GM19324 (cell line): ENCODE measurements around the gene OR13C3.
"Not testable (repeated sequence)": the region's sequence is repeated elsewhere in the genome, so short reads cannot be mapped to it uniquely, and the experiment has no call there.

ENCODE experiments used
- ATAC-seq: cut with Tn5 transposase; IDR thresholded peaks from one replicate; pipeline ENCODE4 v1.9.1; 2021; ENCODE audit warnings: mild to moderate bottlenecking, moderate library complexity; ENCODE audit not compliant: unreplicated experiment, low FRiP score

Gene OR13C3

GRCh38 chr9:104536756-104537155 is at the start of gene OR13C3:
OR13C3 (minus strand) TSS chr9:104536856; CDS start chr9:104536723, 133 bp downstream.
- ATAC-seq: no peak

DNA sequence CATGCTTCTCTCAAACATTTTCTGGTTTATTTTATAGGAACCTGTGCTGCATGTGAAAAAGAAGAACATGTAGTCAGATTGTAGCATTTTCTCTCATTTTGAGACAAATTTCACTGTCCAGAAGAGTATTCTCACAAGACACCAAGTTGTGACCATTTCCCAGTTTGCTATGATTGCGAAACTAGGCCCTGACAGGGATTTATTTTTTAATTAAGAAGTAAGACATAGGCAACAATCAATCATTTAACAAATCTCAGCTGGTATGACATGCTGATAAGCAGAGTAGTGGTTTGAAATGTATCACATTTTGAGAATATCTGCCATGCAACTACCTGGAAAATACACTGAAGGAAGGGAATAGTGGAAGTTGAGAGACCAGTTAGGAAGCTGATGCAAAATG is 43.9 kb upstream of the OR13C3 start:
- ATAC-seq: no peak

DNA sequence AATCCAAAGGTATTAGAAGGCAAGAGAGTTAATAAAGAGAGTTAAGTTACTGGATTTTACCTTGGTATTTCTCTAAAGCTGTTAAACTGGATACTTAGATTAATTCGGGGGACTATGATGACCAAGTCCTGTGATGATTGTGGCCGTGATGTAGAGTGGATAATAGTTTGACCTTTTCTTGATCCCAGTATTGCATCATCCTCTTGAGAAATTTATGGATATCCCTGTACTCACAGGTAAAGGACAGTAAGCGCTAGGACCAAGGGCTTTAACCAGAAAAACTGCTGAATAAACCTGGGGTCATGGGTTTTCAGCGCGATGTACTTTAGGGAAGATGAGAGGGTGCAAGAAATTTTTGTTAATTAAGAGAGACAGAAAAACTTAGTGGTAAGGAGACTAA is 40.6 kb upstream of the OR13C3 start:
- ATAC-seq: no peak

- no peak for ATAC-seq
Measured at GRCh38 chr9:104575456-104575855, 38.8 kb upstream of the OR13C3 start.

DNA sequence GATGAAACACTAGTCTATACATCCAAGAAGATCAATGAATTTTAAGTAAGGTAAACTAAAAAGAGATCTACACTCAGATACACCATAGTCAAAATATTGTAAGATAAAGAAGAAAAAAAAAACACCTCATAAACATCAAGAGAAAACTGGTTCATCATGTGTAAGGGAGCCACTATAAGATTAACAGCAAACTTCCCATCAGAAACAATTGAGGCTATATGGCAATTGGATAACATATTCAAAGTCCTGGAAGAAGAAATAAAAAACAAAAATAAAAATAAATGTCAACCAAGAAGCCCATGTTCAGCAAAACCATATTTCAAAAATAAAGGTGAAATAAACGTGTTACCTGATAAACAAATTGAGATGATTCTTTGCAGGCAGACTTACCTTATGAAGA is 36.0 kb upstream of the OR13C3 start:
- no peak for ATAC-seq

DNA sequence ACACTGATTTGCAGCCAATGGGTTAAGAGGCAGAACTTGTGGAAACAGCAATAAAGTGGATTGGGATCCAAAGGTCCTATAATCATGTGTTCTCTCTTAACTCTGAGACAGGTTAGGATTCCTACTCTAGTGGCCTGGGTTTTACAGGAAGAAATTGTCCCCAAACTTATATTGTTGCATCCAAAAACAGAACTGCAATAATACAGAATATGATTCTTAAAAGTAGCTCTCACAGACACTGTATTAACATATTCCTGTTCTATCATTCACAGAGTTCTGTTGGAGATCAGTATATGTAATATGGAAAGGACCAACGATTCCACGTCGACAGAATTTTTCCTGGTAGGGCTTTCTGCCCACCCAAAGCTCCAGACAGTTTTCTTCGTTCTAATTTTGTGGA is 32.2 kb upstream of the OR13C3 start, which contains the start of gene OR13C8:
OR13C8 (plus strand) TSS at position 301 of the 400 bp plus-strand sequence; CDS start at position 301, 0 bp downstream.
- no peak for ATAC-seq

DNA sequence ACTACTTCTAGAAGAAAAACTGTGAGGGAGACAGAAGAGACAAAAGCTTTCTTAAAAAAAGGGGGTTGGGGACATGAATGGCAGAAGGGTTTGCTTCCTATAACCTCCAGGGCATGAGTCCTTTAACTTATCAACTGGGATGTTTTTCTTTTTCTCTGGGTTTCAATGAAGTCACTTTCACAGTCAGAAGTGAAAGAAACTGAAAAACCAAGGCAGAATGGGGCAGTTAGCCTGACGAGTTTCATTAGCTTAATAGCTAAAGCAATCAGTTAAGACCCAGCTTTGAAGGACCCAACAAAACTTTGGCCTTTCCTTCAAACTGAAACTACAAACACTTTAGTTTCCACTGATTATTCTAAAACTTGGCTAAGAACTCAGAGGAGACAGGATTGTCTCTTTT is 27.7 kb upstream of the OR13C3 start:
- no peak for ATAC-seq

GRCh38 chr9:104556830-104557634 is 20.4 kb upstream of the OR13C3 start:
- ATAC-seq: peak; percentile 58

- ATAC-seq: no peak
Measured at GRCh38 chr9:104555521-104555920, 18.9 kb upstream of the OR13C3 start.

- ATAC-seq: no peak
Measured at GRCh38 chr9:104553261-104553660, 16.6 kb upstream of the OR13C3 start.

- no peak for ATAC-seq
Measured at GRCh38 chr9:104544644-104545043, 8.0 kb upstream of the OR13C3 start.

DNA sequence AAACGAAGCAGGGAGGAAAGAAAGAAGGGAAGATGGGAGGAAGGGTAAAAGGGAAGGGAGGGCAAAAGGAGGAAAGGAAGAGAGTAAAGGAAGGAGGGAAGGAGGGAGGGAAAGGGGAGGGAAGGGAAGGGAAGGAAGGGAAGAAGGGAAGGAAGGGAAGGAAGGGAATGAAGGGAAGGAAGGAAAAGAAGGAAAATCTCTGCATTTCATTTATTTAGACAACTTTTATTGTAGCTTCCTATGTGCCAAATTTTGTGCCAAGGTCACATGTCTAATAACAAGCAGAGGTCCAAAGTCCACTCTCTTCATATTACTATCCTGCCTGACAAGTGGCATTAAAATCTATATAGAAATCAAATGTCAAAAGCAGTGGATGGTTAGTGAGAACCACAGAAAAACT is 2.6 kb upstream of the OR13C3 start:
- no peak for ATAC-seq

- no peak for ATAC-seq
Measured at GRCh38 chr9:104527109-104527508, 9.5 kb downstream of the OR13C3 start, which contains the start of gene OR13C4. OR13C4 (minus strand) TSS chr9:104527209; CDS start chr9:104527209, 0 bp downstream.

DNA sequence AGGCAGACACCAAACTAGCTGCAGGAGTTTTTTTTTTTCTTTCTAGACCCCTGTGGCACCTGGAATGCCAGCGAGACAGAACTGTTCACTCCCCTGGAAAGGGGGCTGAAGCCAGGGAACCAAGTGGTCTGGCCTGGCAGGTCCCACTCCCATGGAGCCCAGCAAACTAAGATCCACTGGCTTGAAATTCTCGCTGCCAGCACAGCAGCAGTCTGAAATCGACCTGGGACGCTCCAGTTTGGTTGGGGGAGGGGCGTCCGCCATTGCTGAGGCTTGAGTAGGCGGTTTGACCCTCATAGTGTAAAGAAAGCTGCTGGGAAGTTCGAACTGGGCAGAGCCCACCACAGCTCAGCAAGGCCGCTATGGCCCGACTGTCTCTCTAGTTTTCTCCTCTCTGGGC is 16.4 kb downstream of the OR13C3 start:
- not testable (repeated sequence) for ATAC-seq

GRCh38 chr9:104514901-104515300 is 21.8 kb downstream of the OR13C3 start:
- ATAC-seq: no peak

DNA sequence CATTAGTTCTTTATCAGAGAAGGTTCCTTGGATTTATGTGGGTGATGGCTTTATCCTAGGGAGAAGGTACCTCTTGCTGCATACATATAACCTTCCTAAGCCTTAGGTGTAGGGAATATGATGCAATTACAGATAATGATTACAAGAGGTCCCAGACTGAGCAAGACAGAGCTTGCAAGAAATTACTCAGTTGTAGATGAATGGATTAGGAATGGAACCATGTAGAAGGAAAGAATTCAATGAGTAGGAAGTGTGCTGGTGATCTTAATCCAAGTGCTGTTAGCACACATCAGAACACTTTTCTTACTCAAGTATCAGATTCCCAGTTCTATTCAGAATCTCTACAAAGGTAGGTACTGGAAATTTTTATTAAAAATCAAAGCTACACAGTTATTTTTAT is 30.1 kb downstream of the OR13C3 start:
- no peak for ATAC-seq

GRCh38 chr9:104503963-104504362 is 32.7 kb downstream of the OR13C3 start, which contains the start of gene OR13F1:
OR13F1 (plus strand) TSS chr9:104504263; CDS start chr9:104504263, 0 bp downstream.
- no peak for ATAC-seq

DNA sequence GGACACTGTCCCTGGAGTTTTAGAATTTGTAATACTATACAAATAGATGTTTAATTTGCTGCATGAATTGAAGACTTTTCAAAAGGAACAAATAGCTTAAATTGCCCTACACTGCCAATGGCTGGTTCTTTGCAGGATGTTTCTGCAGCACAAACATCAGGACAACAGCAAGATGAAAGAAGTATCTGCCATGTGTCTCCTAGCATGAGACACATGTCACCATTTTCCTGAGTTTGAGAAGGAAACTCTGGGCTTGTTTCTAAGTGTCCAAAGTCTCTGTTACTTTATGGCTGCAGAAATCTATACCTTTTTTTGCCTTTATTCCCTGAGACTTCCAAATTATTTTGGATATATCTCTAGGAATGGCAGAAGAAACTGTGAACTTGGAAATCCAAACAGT is 33.2 kb downstream of the OR13C3 start:
- no peak for ATAC-seq

GRCh38 chr9:104494808-104495207 is 41.8 kb downstream of the OR13C3 start:
- ATAC-seq: no peak
